GM10266 (cell line): Measurements from ENCODE around the gene PHKA2.
"Not testable (repeated sequence)": the region's sequence is repeated elsewhere in the genome, so short reads cannot be mapped to it uniquely, and the experiment has no call there.

Experiments
- DNase-seq: peaks from one replicate; pipeline ENCODE4 v3.0.0; 2012; ENCODE audit errors: extremely low spot score
- TF ChIP-seq, protein P1 (sequence below): IDR thresholded peaks from 2 replicates; pipeline ENCODE4 v1.5.1; 2012; ENCODE audit warnings: mild to moderate bottlenecking, low read depth; ENCODE audit not compliant: control insufficient read depth, insufficient read depth; ENCODE audit errors: missing control alignments

PHKA2 gene

DNA sequence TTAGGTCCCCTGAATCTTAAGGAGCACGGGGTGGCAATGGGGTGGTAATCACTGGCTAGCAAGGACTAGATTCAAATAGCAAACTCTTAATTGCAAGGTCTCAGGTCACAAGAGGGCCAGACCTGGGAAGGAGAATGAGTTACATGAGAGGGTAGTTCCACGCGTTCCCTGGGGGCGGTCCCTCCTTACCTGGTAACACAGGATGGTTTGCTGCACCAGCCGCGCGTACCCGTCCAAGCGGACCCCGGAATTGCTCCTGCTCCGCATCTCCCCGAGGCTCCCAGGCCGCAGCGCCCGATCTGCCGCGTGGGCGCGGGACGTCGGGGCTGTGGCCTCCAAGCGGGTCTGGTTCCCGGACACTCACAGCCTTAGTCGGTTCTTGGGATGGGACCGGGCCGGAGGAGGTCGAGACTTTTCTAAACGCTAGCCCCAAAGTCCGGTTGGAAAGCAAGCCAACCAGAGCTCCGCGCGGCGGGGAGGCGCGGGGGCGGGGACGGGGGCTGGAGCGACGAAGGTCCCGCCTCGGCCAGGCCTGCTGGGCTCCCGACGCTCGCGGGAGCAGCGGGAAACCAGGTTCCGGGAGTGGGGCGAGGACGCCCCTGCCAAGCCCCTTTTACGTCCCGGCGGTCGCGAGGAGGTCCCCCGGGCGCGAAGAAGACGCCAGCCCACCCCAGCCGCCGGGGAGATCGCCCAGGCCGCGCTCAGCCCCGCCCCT lies at the start of gene PHKA2:
TSS of gene PHKA2 (minus strand) at position 449 of the 715 bp plus-strand sequence. CDS start at position 267, 182 bp downstream.
- no peak for DNase-seq

GRCh38 chrX:19030805-19031204 lies 46.9 kb upstream of the PHKA2 start:
- DNase-seq: no peak
- TF ChIP-seq, protein P1, sequence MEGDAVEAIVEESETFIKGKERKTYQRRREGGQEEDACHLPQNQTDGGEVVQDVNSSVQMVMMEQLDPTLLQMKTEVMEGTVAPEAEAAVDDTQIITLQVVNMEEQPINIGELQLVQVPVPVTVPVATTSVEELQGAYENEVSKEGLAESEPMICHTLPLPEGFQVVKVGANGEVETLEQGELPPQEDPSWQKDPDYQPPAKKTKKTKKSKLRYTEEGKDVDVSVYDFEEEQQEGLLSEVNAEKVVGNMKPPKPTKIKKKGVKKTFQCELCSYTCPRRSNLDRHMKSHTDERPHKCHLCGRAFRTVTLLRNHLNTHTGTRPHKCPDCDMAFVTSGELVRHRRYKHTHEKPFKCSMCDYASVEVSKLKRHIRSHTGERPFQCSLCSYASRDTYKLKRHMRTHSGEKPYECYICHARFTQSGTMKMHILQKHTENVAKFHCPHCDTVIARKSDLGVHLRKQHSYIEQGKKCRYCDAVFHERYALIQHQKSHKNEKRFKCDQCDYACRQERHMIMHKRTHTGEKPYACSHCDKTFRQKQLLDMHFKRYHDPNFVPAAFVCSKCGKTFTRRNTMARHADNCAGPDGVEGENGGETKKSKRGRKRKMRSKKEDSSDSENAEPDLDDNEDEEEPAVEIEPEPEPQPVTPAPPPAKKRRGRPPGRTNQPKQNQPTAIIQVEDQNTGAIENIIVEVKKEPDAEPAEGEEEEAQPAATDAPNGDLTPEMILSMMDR: no peak

More for the DNA sequence above, at the start of gene PHKA2:
- TF ChIP-seq, protein P1: no peak

GRCh38 chrX:19028560-19028959 lies 44.6 kb upstream of the PHKA2 start:
- TF ChIP-seq, protein P1: no peak

GRCh38 chrX:19024366-19024765 lies 40.5 kb upstream of the PHKA2 start:
- no peak for DNase-seq
- TF ChIP-seq, protein P1: no peak

More at GRCh38 chrX:19028560-19028959, 44.6 kb upstream of the PHKA2 start:
- no peak for DNase-seq

- no peak for DNase-seq
- TF ChIP-seq, protein P1: no peak
Measured at GRCh38 chrX:19019996-19020395, 36.1 kb upstream of the PHKA2 start.

DNA sequence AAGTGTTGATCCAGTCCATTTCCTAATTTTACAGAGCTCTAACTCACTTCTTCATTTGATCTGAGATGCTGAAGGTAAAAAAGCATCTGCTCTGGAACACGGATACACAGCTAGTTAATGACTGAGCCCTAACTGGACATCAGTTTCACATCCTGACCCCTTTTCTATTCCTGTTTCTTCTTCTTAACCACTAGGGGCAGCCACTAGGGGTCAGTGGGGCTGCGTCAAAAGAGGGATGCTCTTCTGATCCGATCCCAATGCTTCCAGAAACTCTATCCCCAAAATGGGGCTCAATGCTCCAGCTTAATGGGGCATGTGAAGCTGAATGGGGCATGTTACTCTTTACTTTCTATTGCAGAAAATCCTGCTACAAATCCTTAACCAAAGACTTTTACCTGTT lies 33.4 kb upstream of the PHKA2 start:
- peak; percentile 8 for DNase-seq
- TF ChIP-seq, protein P1: peak; percentile 43

- not testable (repeated sequence) for DNase-seq
Measured at GRCh38 chrX:19016614-19017013, 32.7 kb upstream of the PHKA2 start.

GRCh38 chrX:19007868-19008267 lies 24.0 kb upstream of the PHKA2 start:
- DNase-seq: no peak
- TF ChIP-seq, protein P1: no peak
